AML-193 (cell line): ENCODE measurements around the gene MACF1.

ENCODE experiments used
- DNase-seq, 2 experiments: peaks; one replicate each; lab custom pipeline; 2025; lab: John Stamatoyannopoulos, UW

Gene MACF1

DNA sequence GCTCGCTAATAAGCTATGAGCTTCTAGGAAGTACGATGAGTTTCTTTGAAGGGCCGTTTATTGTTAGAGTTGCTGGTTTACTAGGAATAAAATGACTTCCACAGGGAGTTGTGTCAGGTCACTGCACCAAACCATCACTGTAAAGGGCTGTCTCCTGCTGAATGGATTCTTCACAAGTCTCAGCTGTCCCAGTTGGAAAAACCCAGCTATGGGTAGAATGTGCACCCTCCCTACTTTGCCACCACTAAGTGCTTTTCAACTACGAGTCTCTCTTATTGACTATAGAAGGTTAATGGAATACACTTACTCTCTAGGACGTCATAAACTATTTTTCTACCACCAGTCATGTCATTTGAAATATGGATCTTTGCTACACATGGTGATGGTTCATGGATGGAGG lies 192.2 kb downstream of the MACF1 start:
- DNase-seq = no peak

DNA sequence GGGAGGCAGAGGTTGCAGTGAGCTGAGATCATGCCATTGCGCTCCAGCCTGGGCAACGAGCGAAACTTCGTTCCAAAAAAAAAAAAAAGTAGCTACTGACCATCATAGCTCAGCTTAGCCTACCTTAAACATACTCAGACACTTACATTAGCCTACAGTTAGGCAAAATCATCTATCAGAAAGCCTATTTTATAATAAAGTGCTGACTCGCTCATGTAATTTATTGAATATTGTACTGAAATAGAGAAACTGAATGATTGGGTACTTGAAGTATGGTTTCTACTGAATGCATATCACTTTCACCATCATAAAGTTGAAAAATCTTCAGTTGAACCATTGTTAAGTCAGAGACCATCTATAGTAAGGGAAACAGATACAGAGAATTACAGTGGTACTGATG lies 193.0 kb downstream of the MACF1 start:
- DNase-seq = no peak

DNA sequence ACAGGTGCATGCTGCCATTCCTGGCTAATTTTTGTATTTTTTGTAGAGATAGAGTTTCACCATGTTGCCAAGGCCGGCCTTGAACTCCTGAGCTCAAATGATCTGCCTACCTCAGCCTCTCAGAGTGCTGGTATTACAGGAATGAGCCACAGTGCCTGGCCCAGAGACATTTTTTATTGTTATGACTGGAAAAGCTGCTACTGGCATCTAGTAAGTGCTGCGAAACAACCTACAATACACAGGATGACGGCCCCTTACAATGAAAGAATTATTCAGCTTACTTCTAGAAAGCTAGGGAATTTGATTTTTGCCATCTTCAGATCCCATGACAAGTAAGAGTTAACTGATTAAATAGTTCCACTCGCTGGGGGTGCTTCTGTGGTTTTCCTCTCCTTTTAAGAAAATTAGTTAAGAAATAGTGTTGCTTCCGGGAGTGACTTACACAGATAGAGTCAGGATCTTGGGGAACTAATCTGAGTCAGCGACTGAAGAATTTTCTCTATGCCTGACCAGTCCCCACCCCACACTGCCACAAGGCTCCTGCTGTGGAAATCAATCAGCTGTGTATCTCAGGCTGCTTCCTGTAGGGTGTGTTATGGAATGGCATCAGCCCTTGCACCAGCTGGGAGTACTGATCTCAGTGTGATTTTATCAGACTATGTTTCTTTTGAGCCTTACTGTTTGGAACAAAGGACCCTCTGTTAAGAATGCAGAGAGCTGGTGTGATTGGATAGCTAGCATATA lies 194.0 kb downstream of the MACF1 start:
- DNase-seq = peak; percentile 88 to 90

DNA sequence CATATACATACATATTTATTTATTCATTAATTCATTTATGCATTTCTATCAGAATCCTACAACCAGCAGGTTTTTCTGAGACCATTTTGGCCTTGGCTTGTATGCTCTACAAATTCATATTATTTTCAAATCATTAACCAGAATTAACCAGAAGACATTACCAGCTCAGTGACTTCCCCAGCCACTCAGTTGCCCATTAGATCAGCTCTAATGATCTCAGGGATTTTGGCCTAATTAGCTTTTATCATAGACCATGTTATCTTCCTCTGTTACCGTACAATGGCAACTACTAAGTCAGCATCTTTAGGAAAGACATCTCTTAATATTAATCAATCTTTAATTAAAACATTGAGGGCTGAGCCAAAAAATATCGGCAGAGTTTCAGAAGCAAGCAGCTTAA lies 196.6 kb downstream of the MACF1 start:
- DNase-seq = no peak

DNA sequence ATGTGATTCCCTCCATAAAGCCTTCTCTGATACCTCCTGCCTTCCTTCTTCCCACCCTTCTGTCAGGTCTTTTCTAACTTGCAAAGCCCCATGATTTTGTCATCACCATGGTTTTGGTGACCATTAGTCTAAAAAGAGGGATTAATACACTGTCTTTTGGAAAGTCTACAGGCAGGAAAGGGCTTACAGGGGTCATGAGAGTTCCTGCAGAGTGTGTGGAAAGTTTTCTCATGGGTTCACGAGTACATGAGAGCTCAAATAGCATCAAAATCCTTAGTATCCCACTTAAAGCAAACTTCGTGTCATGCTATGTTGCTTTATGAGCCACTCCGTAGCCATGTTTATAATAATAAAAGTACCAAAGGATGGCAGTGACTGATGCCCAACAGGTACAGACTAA lies 200.4 kb downstream of the MACF1 start:
- no peak for DNase-seq

DNA sequence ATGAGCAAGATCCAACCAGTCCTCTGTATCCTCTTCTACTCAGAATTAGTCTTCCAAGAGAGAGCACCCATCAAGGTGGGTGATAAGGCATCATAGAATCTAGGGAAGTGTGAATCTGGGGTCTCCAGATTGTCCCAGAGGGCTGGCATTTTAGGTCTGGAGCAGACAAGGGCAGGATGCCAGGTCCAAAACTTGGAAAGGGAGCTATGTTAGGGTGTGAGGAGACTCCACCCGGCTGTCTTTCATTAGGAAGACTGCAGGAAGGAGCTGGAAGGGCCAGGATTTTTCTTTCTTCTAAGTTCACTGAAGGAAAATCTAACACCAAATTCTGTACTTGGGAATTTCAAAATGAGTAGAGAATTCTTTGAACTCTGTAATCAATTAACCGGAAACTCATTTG lies 200.9 kb downstream of the MACF1 start:
- no peak for DNase-seq

DNA sequence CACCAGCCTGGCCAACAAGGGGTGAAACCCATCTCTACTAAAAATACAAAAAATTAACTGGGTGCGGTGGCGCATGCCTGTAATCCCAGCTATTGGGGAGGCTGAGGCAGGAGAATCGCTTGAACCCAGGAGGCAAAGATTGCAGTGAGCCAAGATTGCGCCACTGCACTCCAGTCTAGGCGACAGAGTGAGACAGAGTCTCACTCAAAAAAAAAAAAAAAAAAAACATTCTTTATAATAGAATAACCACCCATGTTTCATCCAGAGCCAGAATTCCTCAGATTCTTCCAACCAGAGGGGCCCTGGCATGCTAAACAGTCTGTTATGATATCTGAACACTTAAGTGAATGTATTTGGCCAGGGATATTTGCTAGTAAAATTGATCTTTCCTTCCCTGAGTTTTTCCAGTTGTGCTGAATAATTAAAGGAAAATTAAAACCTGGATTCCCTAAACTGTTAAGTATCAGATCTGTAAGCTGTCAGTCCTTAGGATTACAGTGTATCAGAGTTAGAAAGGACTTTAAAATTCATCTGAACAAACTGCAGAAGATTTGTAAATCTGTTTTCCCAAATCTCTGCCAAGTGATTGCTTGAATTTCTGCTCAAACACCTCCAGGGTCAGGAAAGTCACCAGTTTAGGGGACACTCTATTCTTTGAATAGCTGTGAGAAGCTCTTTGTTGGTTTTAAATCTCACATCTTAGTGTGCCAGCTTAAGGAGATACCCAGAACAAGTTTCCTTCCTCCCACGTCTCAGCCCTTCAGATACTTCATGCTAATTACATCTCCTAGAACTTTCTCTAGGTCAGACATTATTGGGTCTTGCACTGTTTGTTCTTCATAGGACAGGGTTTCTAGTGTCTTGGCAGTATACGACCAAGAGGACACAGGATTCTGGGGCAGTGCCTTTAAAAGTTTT lies 202.3 kb downstream of the MACF1 start:
- no peak for DNase-seq

DNA sequence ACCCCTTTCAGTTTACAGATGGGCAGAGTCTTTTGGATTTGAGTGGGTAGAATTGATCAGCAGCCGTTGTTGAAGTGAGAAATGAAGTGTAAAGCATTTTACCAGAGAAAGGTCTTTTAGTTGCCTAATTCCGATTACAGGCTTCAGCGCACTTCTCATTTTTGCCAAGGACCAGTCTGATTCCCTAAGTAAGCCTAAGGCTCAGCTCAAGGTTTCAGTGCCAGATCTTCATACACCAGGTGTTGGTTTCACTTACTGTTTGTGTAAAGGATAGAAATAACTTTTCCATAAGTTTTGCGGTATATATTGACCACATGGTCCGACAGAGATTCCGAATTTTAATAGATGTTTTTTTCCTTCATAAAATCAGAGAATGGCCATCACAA lies 203.0 kb downstream of the MACF1 start:
- no peak for DNase-seq

DNA sequence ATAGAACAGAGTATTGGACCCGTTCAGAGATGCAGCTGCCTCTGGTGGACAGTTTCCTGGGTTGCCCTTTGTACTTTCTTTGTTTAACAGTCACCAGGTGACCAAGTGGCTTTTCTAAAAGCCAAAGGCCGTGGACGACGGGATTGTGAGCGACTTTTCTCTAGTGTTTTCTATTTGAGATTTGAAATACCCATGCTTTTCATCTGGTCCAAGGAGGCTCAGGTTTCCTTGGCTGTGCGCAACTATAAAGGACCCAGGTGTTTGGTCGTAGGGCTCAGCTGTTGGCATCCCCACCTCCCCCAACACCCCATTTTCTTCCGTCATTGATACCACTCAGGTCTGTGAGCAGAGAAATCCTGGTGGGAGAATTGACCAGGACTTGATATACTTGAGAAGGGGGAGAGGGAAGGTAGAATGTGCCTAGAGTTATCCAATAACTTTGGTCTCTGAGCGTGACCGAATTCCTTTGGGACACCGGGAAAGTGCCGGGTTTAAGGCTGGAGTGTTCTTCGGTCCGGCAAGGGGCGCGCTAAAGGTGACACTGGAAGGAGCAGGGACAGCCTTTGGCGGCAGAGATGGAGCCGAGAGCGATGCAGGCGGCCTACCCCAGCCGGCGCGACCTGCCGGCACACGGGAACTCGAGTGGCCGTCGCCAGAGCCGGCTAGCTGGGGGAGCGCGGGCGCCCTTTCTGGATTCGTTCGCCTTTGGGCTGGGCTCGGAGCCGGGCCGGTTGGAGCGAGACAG lies 203.6 kb downstream of the MACF1 start:
- no peak for DNase-seq

DNA sequence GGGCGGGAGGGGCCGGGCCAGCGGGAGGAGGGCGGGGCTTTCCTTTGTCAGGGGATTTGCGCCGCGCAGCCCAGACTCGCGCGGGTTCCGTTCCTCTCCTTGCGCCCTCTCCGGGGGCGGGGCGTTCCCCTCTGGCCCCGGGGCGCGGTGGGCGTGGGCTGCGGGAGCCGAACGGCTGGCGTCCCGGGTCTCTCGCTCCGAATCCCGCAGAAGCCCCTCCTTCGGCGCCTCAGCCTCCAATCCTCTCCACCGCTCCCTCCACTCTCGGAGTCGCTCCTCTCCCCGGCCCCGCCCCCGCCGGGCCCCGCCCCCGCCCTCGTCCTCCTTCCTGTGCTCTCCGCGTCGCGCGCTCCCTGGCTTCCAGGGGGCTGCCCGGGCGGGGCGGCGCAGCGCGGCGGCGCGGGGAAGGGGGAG lies 204.2 kb downstream of the MACF1 start:
- DNase-seq = peak; percentile 37 to 65

DNA sequence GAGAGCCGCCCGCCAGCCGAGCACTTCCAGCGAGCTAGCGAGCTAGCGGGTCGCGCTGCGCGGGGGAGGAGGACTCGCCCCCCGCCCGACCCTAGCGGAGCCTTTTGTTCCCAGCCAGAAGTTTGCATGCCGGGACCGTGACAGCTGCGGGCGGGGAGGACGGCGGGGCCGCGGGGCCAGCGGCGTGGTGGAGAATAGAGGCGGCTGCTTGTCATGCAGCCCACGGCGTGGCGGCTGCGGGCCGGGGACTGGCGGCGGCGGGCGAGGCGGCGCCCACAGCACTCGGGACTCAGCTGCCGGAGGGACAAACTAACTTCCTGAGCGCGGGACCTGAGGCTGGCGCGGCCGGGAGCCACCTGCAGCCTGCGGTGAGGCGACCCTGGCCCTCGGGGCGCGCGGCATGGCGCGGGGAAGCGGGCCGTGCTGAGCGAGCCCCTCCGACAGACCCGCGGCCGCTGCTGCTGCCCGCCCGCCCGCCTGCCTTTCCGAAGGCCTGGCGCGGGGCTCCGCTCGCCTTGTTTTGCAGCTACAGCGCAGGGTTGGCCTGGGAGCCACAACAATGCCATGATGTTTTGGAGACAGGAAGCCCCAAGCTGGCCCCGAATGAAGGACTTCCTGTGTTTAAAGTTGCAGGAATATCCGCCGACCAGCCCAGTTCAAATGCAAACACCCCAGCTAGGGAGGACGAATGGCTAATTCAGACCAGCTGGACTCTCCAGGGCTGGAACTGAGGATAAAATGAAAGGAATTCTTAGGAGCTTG lies 204.7 kb downstream of the MACF1 start:
- DNase-seq = no peak

DNA sequence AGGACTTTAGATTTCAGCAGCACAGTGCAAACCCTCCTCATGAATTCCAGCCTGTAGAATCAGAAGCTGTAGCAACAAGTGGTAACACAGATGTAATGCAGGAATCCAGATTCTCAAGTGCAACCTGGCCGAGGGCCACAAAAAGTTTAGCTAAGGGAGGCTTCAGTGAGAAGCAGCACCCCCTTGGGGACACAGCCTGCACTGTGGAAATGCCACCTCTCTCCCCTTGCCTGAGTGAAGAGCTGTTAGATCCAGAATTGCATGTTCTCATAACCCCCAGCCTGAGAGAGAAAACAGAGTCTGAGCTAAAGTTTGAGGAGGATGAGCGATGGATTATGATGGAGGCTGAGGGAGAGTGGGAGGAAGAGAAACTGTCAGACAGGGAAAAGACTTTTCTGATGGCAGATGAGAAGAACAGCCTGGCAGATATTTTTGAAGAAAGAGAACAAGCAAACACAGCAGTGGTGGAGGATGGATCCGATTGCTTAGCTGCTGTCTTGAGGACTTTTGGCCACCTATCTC lies 206.5 kb downstream of the MACF1 start:
- peak; percentile 49 to 53 for DNase-seq

DNA sequence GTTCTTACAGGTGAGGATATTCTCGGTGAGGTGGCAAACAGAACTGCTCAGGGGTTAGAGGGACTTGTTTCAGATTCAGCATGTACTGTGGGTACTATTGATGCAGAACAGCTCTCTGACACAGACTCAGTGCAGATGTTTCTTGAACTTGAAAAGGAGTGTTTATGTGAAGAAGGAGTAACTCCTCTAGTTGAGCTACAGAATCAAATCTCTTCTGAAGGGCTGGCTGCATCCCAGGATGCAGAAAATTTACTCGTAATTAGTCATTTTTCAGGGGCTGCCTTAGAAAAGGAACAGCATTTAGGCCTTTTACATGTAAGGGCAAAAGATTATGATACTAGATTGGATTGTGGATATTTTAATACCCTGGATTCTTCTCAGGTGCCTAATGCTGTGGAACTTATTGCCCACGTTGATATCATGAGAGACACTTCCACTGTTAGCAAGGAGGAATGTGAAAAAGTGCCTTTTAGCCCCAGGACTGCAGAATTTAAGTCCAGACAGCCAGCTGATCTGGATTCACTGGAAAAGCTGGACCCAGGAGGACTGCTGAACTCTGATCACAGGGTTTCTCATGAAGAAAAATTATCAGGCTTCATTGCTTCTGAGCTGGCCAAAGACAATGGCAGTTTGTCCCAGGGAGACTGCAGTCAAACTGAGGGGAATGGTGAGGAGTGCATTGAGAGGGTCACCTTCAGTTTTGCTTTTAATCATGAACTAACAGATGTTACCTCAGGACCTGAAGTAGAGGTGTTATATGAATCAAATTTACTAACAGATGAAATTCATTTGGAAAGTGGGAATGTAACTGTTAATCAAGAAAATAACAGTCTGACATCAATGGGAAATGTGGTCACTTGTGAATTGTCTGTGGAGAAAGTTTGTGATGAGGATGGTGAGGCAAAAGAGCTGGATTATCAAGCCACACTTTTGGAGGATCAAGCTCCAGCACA lies 207.3 kb downstream of the MACF1 start:
- DNase-seq = no peak

DNA sequence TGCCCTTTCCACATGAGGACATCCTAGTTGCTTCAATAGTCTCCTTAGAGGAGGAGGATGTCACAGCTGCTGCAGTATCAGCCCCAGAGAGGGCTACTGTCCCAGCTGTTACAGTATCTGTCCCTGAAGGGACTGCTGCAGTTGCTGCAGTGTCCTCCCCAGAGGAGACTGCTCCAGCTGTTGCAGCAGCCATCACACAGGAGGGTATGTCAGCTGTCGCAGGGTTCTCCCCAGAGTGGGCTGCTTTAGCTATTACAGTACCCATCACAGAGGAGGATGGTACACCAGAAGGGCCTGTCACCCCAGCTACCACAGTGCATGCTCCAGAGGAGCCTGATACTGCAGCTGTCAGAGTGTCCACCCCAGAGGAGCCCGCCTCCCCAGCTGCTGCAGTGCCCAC lies 208.4 kb downstream of the MACF1 start:
- DNase-seq = no peak

DNA sequence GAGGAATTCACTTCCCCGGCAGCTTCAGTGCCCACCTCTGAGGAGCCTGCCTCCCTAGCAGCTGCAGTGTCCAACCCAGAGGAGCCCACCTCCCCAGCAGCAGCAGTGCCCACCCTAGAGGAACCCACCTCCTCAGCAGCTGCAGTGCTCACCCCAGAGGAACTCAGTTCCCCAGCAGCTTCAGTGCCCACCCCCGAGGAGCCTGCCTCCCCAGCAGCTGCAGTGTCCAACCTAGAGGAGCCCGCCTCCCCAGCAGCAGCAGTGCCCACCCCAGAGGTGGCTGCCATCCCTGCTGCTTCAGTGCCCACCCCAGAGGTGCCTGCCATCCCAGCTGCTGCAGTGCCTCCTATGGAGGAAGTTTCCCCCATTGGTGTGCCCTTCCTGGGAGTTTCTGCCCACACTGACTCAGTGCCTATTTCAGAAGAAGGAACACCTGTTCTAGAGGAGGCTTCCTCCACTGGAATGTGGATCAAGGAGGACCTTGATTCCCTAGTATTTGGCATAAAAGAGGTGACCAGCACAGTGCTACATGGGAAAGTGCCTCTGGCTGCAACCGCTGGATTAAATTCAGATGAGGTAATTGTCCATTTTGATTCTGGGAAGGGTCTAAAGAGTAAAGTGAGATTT lies 209.5 kb downstream of the MACF1 start:
- DNase-seq = no peak

DNA sequence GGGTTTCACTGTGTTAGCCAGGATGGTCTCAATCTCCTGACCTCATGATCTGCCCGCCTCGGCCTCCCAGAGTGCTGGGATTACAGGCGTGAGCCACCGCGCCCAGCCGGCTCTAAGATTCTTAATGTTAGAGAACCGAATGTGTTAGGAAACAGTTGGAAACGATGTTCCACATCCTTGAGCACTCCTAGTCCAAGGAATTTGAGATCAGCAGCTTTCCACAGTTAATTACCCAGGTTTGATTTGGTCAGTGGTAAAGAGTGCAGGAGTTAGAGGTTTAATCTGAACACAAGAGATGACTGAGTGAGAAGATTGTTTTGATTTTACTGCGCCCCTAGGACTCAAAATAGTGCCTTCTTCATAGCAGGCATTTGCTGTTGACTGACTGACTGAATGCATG lies 211.1 kb downstream of the MACF1 start:
- DNase-seq = no peak

DNA sequence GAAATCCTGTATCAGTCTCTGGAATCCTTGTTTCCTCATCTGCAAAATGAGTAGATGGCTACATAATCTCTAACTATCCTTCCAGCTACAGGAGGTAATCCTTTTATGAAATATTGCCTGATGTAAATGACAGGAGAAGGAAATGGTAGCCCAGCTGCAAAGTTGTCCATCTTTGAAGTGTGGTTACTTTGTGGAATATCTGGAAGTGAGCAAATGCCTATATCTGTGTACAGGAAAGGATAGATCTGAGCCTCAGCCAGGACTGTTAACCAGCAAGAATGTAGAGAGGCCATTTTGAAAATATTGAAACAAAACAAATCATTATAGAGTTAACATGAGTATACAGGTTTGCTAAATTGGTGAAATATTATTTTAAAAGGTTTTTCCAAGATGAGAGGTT lies 212.1 kb downstream of the MACF1 start:
- no peak for DNase-seq

DNA sequence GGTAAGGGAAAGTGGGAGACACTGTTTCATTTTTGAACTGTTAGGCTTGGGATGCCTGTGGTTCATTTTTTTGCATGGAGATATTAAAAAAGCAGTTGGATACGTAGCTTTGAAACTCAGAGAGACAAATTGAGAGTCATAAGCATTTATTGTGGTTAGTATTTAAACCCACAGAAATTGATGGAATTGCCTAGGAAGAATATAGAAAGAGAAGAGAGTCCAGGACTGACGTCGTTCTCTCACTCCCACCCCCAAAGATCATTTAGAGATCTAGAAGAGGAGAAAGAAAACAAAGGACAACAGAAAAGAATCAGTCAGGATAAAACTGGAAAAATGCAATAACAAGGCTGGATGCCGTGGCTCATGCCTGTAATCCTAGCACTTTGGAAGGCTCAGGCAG lies 213.7 kb downstream of the MACF1 start:
- DNase-seq = no peak

DNA sequence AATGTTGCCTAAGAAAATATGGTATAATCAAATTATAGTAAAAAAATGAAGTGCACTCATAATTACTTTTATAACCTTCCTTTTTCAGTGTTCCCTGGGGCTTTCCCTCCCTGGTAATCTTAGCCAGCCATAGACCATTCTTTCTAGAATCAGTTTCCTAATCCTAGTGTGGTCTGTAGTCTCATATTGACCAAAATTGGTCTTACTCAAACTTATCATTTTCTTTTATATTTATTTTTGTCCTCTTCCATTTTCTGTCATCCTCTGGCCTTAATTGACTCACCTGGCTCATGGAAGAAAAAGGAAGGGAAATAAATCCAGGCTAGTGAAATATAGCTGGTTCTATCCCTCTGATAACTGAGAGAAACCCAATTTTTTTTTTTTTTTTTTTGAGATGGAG lies 216.0 kb downstream of the MACF1 start:
- no peak for DNase-seq

DNA sequence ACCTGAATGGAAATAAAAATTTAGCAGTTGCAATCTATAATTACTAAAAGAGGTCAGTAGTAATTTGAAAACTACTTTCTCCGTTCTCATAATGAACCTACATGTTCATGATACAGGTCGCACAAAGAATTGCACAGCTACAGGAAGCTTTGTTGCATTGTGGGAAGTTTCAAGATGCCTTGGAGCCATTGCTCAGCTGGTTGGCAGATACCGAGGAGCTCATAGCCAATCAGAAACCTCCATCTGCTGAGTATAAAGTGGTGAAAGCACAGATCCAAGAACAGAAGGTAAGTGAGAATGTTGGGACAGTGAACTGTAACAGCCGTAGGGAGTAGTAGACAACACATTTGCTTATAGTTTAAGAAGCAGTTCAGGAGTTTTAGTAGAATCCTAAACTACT lies 218.1 kb downstream of the MACF1 start:
- DNase-seq = no peak
